H9 (cell line): ENCODE measurements around the gene TANK. TPM values are rescaled to one million over a fixed set of nuclear protein-coding genes. Genes with fewer than 3 reads are reported as not detected.

ENCODE experiments used
- DNase-seq: peaks from one replicate; pipeline ENCODE4 v3.0.0-alpha.2; 2017
- H2AFZ ChIP-seq: one replicate; pipeline ENCODE4 v1.6.1; 2013; ENCODE audit warnings: mild to moderate bottlenecking, low read length, control low read depth, moderate library complexity
- H2AK5ac ChIP-seq: 2 replicates; pipeline ENCODE4 v1.6.1; 2013; ENCODE audit warnings: low read length, control low read depth, mixed read lengths; ENCODE audit not compliant: insufficient read length
- H2BK120ac ChIP-seq: one replicate; pipeline ENCODE4 v1.6.1; 2013; ENCODE audit warnings: low read depth, mild to moderate bottlenecking, low read length, control low read depth, inconsistent platforms; ENCODE audit not compliant: poor library complexity, severe bottlenecking
- H2BK12ac ChIP-seq: 2 replicates; pipeline ENCODE4 v1.6.1; 2013; ENCODE audit warnings: low read length, control low read depth, mixed read lengths, low read depth; ENCODE audit not compliant: insufficient read length
- H2BK15ac ChIP-seq: 2 replicates; pipeline ENCODE4 v1.6.1; 2013; ENCODE audit warnings: low read depth, low read length, control low read depth
- H2BK20ac ChIP-seq: one replicate; pipeline ENCODE4 v1.6.1; 2013; ENCODE audit warnings: low read depth, mild to moderate bottlenecking, low read length, control low read depth, inconsistent platforms; ENCODE audit not compliant: poor library complexity, severe bottlenecking
- H2BK5ac ChIP-seq: 2 replicates; pipeline ENCODE4 v1.6.1; 2013; ENCODE audit warnings: low read length, control low read depth, mixed read lengths; ENCODE audit not compliant: insufficient read length
- H3K14ac ChIP-seq: 2 replicates; pipeline ENCODE4 v1.6.1; 2013; ENCODE audit warnings: low read length, control low read depth; ENCODE audit not compliant: insufficient read depth
- H3K18ac ChIP-seq: 2 replicates; pipeline ENCODE4 v1.6.1; 2013; ENCODE audit warnings: low read depth, mild to moderate bottlenecking, mixed read lengths, low read length, control low read depth; ENCODE audit not compliant: insufficient read length
- H3K23ac ChIP-seq: 2 replicates; pipeline ENCODE4 v1.6.1; 2013; ENCODE audit warnings: low read length, control low read depth, mixed read lengths, low read depth; ENCODE audit not compliant: insufficient read length
- H3K23me2 ChIP-seq: 2 replicates; pipeline ENCODE4 v1.6.1; 2013; ENCODE audit warnings: low read depth, mild to moderate bottlenecking, mixed read lengths, low read length, control low read depth; ENCODE audit not compliant: insufficient read length, poor library complexity, severe bottlenecking
- H3K27ac ChIP-seq: 2 replicates; pipeline ENCODE4 v1.5.1; 2013; ENCODE audit warnings: low read length, control low read depth, mixed read lengths, low read depth; ENCODE audit not compliant: insufficient read length
- H3K27me3 ChIP-seq: 2 replicates; pipeline ENCODE4 v1.6.1; 2013; ENCODE audit warnings: low read length, control low read depth, inconsistent platforms; ENCODE audit not compliant: insufficient read depth
- H3K4ac ChIP-seq: 2 replicates; pipeline ENCODE4 v1.6.1; 2013; ENCODE audit warnings: low read depth, mild to moderate bottlenecking, control low read depth, inconsistent platforms, low read length, moderate library complexity
- H3K4me1 ChIP-seq: 2 replicates; pipeline ENCODE4 v1.6.1; 2013; ENCODE audit warnings: low read length, control low read depth, inconsistent platforms; ENCODE audit not compliant: insufficient read depth
- H3K4me2 ChIP-seq: 2 replicates; pipeline ENCODE4 v1.6.1; 2013; ENCODE audit warnings: low read length, control low read depth, mixed read lengths; ENCODE audit not compliant: insufficient read length, insufficient read depth
- H3K56ac ChIP-seq: 2 replicates; pipeline ENCODE4 v1.6.1; 2013; ENCODE audit warnings: low read depth, mild to moderate bottlenecking, mixed read lengths, low read length, control low read depth; ENCODE audit not compliant: insufficient read length
- H3K79me1 ChIP-seq: 2 replicates; pipeline ENCODE4 v1.6.1; 2013; ENCODE audit warnings: low read depth, mild to moderate bottlenecking, moderate library complexity, low read length, control low read depth, inconsistent platforms; ENCODE audit not compliant: insufficient read depth, poor library complexity, severe bottlenecking
- H3K79me2 ChIP-seq: 2 replicates; pipeline ENCODE4 v1.6.1; 2013; ENCODE audit warnings: low read length, control low read depth, inconsistent platforms; ENCODE audit not compliant: insufficient read depth
- H3K9ac ChIP-seq: 2 replicates; pipeline ENCODE4 v1.6.1; 2013; ENCODE audit warnings: low read length, control low read depth, mixed read lengths; ENCODE audit not compliant: insufficient read length; ENCODE audit errors: extremely low read depth
- H3K9me3 ChIP-seq: one replicate; pipeline ENCODE4 v1.6.1; 2013; ENCODE audit warnings: low read depth, low read length, inconsistent platforms; ENCODE audit not compliant: control insufficient read depth
- H3T11ph ChIP-seq: one replicate; pipeline ENCODE4 v1.6.1; 2013; ENCODE audit warnings: mild to moderate bottlenecking, low read length, control low read depth, inconsistent platforms
- H4K20me1 ChIP-seq: one replicate; pipeline ENCODE4 v1.6.1; 2013; ENCODE audit not compliant: control insufficient read depth, insufficient read length, insufficient read depth
- H4K5ac ChIP-seq: 2 replicates; pipeline ENCODE4 v1.6.1; 2013; ENCODE audit warnings: low read depth, mild to moderate bottlenecking, mixed read lengths, low read length, control low read depth; ENCODE audit not compliant: insufficient read length
- H4K8ac ChIP-seq: replicated peaks from 2 replicates; pipeline ENCODE4 v1.6.1; 2013; ENCODE audit warnings: low read length, control low read depth, mixed read lengths, low read depth; ENCODE audit not compliant: insufficient read length
- H4K91ac ChIP-seq: 2 replicates; pipeline ENCODE4 v1.6.1; 2013; ENCODE audit warnings: low read depth, mild to moderate bottlenecking, moderate library complexity, mixed read lengths, low read length, control low read depth; ENCODE audit not compliant: insufficient read length
- H3K27ac Mint-ChIP-seq, 3 experiments: 2 replicates in 2 of 3; 3 replicates in 1 of 3; pipeline ENCODE4 v1.8.0; 2020 to 2021; ENCODE audit warnings: mixed read lengths in 3 of 3, mild to moderate bottlenecking in 1 of 3, moderate library complexity in 1 of 3
- H3K27me3 Mint-ChIP-seq: 2 replicates; pipeline ENCODE4 v1.8.0; 2021; ENCODE audit warnings: low read depth, mild to moderate bottlenecking, moderate library complexity, mixed read lengths
- H3K36me3 Mint-ChIP-seq, 3 experiments: 2 replicates in 2 of 3; 3 replicates in 1 of 3; pipeline ENCODE4 v1.8.0; 2020 to 2021; ENCODE audit warnings: low read depth in 3 of 3, mixed read lengths in 3 of 3; ENCODE audit not compliant: insufficient read depth in 1 of 3
- H3K4me1 Mint-ChIP-seq, 2 experiments: 2 replicates each; pipeline ENCODE4 v1.8.0; 2020; ENCODE audit warnings: mixed read lengths in 2 of 2
- H3K4me3 Mint-ChIP-seq, 2 experiments: 2 replicates in 1 of 2; 3 replicates in 1 of 2; pipeline ENCODE4 v1.8.0; 2020 to 2021; ENCODE audit warnings: mild to moderate bottlenecking in 2 of 2, mixed read lengths in 2 of 2, moderate library complexity in 1 of 2
- H3K9me3 Mint-ChIP-seq, 2 experiments: 2 replicates in 1 of 2; 3 replicates in 1 of 2; pipeline ENCODE4 v1.8.0; 2020; ENCODE audit warnings: mild to moderate bottlenecking in 2 of 2, mixed read lengths in 2 of 2, moderate library complexity in 1 of 2
- WGBS: extraction: QIAGEN DNeasy Blood & Tissue Kit; methylation state at CpG from one replicate; pipeline ENCODE4 v1.1.7; 2013; ENCODE audit warnings: missing lambda C conversion rate, low lambda C conversion rate, mixed read lengths; ENCODE audit not compliant: insufficient read length; ENCODE audit errors: extremely low coverage; 5-methylcytosine and 5-hydroxymethylcytosine counted together
- total RNA-seq: library from RNA; stranded (reverse); gene quantifications from 2 replicates; pipeline ENCODE4 v1.2.1, GENCODE V29; 2021
- TF ChIP-seq, protein P1 (sequence below): fragments of 200-600 bp; sonication (generic); conservative IDR thresholded peaks from 3 replicates; pipeline ENCODE4 v1.8.0; 2021; ENCODE audit warnings: antibody characterized with exemption, mild to moderate bottlenecking

Gene TANK
- total RNA-seq, 1 experiment from 2014 or later: 23.9 TPM

GRCh38 chr2:161228511-161229240 lies 68.4 kb downstream of the TANK start:
- H3K4me1 Mint-ChIP-seq: peaks cover 3 to 4% of the 10 kb centered on the region in 2 experiments; a peak in 2 of 4 replicates

More at GRCh38 chr2:161228511-161229240, 68.4 kb downstream of the TANK start:
- H2BK12ac ChIP-seq: no peak overlapping the region
- H2AFZ ChIP-seq: no peak overlapping the region
- no peak overlapping the region for H3T11ph ChIP-seq
- H2BK20ac ChIP-seq: no peak overlapping the region
- no peaks in the 10 kb centered on the region for H3K4me1 ChIP-seq
- WGBS: no CpG with 5 or more reads among the region's 6 CpGs
- H3K9me3 ChIP-seq: no peaks in the 10 kb centered on the region
- H3K14ac ChIP-seq: no peak overlapping the region
- H3K4me2 ChIP-seq: no peak overlapping the region
- H4K91ac ChIP-seq: no peak overlapping the region
- no peak for DNase-seq
- no peak overlapping the region for H3K23ac ChIP-seq
- no peak overlapping the region for H3K18ac ChIP-seq
- no peaks in the 10 kb centered on the region for H3K9me3 Mint-ChIP-seq
- no peak overlapping the region for H2BK15ac ChIP-seq
- H3K9ac ChIP-seq: no peak overlapping the region
- no peak overlapping the region for H4K5ac ChIP-seq
- H3K27me3 Mint-ChIP-seq: no peaks in the 10 kb centered on the region
- no peaks in the 10 kb centered on the region for H3K27me3 ChIP-seq
- no peak overlapping the region for H2BK5ac ChIP-seq
- H3K27ac Mint-ChIP-seq: no peak overlapping the region
- no peak overlapping the region for H2BK120ac ChIP-seq
- no peak overlapping the region for H3K4ac ChIP-seq
- TF ChIP-seq, protein P1, sequence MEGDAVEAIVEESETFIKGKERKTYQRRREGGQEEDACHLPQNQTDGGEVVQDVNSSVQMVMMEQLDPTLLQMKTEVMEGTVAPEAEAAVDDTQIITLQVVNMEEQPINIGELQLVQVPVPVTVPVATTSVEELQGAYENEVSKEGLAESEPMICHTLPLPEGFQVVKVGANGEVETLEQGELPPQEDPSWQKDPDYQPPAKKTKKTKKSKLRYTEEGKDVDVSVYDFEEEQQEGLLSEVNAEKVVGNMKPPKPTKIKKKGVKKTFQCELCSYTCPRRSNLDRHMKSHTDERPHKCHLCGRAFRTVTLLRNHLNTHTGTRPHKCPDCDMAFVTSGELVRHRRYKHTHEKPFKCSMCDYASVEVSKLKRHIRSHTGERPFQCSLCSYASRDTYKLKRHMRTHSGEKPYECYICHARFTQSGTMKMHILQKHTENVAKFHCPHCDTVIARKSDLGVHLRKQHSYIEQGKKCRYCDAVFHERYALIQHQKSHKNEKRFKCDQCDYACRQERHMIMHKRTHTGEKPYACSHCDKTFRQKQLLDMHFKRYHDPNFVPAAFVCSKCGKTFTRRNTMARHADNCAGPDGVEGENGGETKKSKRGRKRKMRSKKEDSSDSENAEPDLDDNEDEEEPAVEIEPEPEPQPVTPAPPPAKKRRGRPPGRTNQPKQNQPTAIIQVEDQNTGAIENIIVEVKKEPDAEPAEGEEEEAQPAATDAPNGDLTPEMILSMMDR: no peak
- H3K79me1 ChIP-seq: no peaks in the 10 kb centered on the region
- H4K8ac ChIP-seq: no peak overlapping the region
- H3K36me3 Mint-ChIP-seq: peaks cover 0 to 7% (median 4%) of the 10 kb centered on the region in 3 experiments; a peak in 4 of 7 replicates
- no peak overlapping the region for H2AK5ac ChIP-seq
- no peaks in the 10 kb centered on the region for H3K79me2 ChIP-seq
- no peaks in the 10 kb centered on the region for H4K20me1 ChIP-seq
- H3K4me3 Mint-ChIP-seq: no peak overlapping the region
- no peaks in the 10 kb centered on the region for H3K23me2 ChIP-seq
- H3K56ac ChIP-seq: no peak overlapping the region
- H3K27ac ChIP-seq: no peak overlapping the region
